Central memory CD8-positive, alpha-beta T cell (primary cell): ENCODE results near the gene TPRN.
"Not testable (repeated sequence)": the region's sequence is repeated elsewhere in the genome, so short reads cannot be mapped to it uniquely, and the experiment has no call there.

Experiments used
- ATAC-seq: fragments of 150-1000 bp; cut with Tn5 transposase; replicated peaks from 2 replicates; pipeline ENCODE4 v1.10.0; 2022; ENCODE audit warnings: mild to moderate bottlenecking, moderate FRiP score, moderate number of reproducible peaks; ENCODE audit not compliant: poor library complexity, severe bottlenecking; ENCODE audit errors: extremely low read depth
- DNase-seq, 2 donors: peaks; one replicate each; pipeline ENCODE4 v3.0.0; 2021; ENCODE audit warnings: low spot score in 2 of 2
- H3K27ac Mint-ChIP-seq: one replicate; pipeline ENCODE4 v1.8.0; 2022; ENCODE audit warnings: low read depth, mild to moderate bottlenecking, moderate library complexity, mixed read lengths
- H3K27me3 Mint-ChIP-seq: one replicate; pipeline ENCODE4 v1.8.0; 2022; ENCODE audit warnings: mixed read lengths
- H3K36me3 Mint-ChIP-seq: one replicate; pipeline ENCODE4 v1.8.0; 2022; ENCODE audit warnings: mild to moderate bottlenecking, moderate library complexity, mixed read lengths; ENCODE audit not compliant: insufficient read depth
- H3K4me1 Mint-ChIP-seq: one replicate; pipeline ENCODE4 v1.8.0; 2022; ENCODE audit warnings: mixed read lengths
- H3K4me3 Mint-ChIP-seq: one replicate; pipeline ENCODE4 v1.8.0; 2022; ENCODE audit warnings: mild to moderate bottlenecking, moderate library complexity, mixed read lengths
- H3K9me3 Mint-ChIP-seq: one replicate; pipeline ENCODE4 v1.8.0; 2022; ENCODE audit warnings: mixed read lengths

The TPRN gene

DNA sequence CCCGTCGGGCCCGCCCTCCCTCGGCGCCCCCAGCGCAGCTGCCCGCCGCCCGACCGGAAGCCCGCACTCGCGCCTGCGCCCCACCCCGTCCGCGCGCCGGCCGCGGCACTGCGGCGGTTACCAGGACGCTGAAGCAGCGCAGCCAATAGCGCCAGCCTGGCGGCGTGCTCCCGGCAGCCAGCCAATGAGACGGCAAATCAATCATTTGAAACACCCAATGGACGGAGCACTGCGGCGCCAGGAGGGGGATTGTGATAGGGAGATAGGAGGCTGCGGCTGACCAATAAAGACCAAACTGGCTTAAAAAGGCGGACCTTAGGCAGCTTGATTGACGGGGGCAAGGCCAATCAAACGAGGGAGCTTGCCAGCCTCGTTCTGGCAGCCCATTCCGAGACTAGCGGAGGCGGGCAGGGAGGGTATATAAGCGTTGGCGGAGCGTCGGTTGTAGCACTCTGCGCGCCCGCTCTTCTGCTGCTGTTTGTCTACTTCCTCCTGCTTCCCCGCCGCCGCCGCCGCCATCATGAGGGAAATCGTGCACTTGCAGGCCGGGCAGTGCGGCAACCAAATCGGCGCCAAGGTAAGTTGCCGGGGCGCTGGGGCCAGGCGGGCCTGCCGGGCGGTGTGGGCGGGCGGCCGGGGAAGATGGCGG, 40.4 kb upstream of the TPRN start, which contains the start of gene TUBB4B:
TUBB4B (plus strand) TSS at position 447 of the 649 bp plus-strand sequence; CDS start at position 521, 74 bp downstream.
- peaks cover 25% of the 10 kb centered on the region for H3K36me3 Mint-ChIP-seq
- no peaks in the 10 kb centered on the region for H3K9me3 Mint-ChIP-seq
- DNase-seq = peak; percentile 91 to 98
- H3K27me3 Mint-ChIP-seq = no peaks in the 10 kb centered on the region
- peak within 1 kb of the TSS; percentile 88 for H3K27ac Mint-ChIP-seq
- H3K4me3 Mint-ChIP-seq = peak within 1 kb of the TSS; percentile 92
- H3K4me1 Mint-ChIP-seq = peaks cover 24% of the 10 kb centered on the region
- ATAC-seq = peak; percentile 86

DNA sequence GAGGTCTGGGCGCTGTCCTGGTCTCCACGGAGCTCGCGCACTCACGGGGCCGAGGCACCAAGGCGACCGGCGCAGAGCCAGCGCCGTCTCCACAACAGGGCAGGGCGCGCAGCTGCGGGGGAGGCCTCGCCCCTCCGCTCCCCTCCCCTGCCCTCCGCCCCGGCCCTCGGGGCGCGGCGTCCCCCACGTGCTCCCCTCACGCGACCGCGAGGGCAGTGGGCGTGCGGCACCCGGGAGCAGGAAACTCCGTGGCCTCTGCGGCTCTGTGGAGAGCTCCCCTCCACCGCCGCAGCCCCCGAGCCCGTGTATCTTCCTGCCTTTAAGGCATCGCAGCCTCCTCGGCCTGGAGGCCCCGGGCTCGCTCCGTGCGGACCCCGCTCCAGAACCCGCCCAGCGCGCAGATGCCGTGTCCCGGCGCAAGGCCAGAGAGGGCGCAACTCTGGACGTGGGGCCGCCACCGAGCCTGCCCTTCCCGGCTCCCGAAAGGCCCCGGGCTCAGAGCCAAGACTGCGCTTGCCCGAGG, 39.8 kb upstream of the TPRN start:
- Mint-ChIP-seq H3K4me3 (peak overlapping the region; percentile 92), H3K36me3 (peaks cover 25% of the 10 kb centered on the region), H3K4me1 (peaks cover 24% of the 10 kb centered on the region), H3K27me3 (no peaks in the 10 kb centered on the region), H3K27ac (peak overlapping the region; percentile 88), H3K9me3 (no peaks in the 10 kb centered on the region)
- ATAC-seq (peak; percentile 33), DNase-seq (peak in 1 of 2 donors; percentile 65)

DNA sequence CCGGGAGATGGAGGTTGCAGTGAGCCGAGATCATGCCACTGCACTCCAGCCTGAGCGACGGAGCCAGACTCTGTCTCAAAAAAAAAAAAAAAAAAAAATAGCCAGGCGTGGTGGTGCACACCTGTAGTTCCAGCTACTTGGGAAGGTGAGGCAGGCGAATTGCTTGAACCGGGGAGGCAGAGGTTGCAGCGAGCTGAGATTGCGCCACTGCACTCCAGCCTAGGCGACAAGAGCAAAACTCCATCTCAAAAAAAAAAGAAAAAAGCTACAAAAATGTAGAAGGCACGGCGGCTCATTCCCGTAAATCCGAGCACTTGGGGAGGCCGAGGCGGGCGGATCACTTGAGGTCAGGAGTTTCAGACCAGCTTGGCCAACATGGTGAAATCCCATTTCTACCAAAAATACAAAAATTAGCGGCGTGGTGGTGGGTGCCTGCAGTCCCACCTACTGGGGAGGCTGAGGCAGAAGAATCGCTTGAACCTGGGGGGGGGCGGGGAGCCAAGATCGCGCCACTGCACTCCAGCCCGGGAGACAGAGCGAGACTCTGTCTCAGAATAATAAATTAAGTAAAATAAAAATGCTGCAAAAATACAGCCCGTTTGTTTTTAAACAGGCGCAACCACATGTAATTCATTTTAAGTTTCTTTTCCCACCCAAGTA, 39.1 kb upstream of the TPRN start:
- peak overlapping the region; percentile 92 for H3K4me3 Mint-ChIP-seq
- peaks cover 25% of the 10 kb centered on the region for H3K36me3 Mint-ChIP-seq
- H3K27ac Mint-ChIP-seq = peak overlapping the region; percentile 46
- not testable (repeated sequence) for H3K9me3 Mint-ChIP-seq, DNase-seq, H3K27me3 Mint-ChIP-seq, ATAC-seq
- H3K4me1 Mint-ChIP-seq = peaks cover 24% of the 10 kb centered on the region

DNA sequence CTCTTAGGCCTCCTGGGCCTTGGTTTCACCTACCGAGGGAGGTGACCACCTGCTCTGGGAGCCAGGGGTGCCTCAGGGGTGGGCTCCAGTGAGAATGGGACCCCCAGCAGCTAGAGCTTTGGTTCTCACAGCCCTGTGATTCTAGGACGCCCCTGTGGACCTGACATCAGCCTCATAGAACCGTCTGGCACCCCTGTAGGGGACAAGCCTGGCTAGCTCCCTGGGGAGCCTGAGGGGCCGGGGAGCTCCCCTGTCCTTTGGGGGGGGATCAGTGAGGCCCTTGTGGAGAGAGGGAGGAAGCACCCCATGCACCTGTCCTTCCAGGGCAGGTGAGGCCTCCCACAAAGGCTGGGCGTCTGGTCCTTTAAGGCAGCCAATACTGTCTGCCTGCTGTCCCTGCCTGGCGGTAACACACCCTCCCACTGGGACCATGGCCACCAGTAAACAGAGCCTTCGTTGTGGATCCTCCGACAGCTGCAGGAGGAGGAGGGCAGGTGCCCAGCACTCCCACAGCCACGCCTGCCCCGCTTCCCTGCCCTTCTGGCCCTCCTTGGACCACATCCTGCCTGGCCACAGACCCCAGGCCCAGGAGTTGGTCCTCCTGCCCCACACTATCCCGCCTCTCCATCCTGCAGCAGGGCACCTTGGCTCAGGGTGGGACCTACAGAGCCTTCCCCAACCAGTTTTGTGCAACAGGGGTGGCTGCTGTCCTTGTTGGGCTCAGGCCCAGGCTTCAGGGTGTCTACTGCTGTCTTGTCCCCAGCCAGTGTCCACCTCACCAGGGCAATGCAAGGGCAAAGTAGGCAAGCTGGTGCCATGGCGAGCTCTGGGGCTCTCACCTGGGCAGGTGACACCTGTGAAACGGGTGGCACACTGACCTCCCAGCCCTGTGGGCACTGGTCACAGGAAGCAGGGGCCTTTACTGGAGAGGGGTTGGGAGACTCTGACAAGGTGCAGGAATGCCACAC, 37.5 kb upstream of the TPRN start:
- Mint-ChIP-seq H3K4me3 (no peak overlapping the region), H3K27ac (no peak overlapping the region), H3K27me3 (peaks cover 8% of the 10 kb centered on the region), H3K36me3 (peaks cover 20% of the 10 kb centered on the region), H3K4me1 (peaks cover 16% of the 10 kb centered on the region), H3K9me3 (no peaks in the 10 kb centered on the region)
- ATAC-seq = no peak
- no peak for DNase-seq

DNA sequence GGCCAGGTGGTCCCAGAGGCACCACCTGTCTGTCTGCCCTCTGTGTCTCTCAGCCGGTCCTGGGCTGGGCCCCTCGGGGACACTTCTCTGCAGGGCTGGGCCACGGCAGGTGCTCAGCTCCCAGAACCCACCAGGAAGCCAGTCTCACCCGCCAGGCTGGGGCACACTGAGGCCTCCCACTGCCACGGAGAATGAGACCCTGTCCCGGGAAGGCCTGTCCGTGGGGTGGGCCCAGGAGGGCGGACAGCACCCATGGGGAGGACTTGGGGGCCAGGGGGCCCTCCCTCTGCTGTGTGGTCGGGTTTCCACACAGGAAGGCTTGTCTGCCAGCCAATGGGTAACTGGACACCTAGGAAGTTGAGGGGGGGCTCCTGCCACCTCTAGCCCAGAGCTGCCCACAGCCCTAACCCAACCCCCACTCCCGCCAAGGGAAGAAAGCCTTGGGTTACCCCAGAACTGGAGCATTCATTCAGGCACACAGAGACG, 36.4 kb upstream of the TPRN start:
- H3K9me3 Mint-ChIP-seq = no peaks in the 10 kb centered on the region
- peaks cover 10% of the 10 kb centered on the region for H3K36me3 Mint-ChIP-seq
- no peak for DNase-seq
- H3K27me3 Mint-ChIP-seq = peaks cover 8% of the 10 kb centered on the region
- H3K4me1 Mint-ChIP-seq = peaks cover 6% of the 10 kb centered on the region
- ATAC-seq = no peak
- H3K27ac Mint-ChIP-seq = no peak overlapping the region
- H3K4me3 Mint-ChIP-seq = no peak overlapping the region

DNA sequence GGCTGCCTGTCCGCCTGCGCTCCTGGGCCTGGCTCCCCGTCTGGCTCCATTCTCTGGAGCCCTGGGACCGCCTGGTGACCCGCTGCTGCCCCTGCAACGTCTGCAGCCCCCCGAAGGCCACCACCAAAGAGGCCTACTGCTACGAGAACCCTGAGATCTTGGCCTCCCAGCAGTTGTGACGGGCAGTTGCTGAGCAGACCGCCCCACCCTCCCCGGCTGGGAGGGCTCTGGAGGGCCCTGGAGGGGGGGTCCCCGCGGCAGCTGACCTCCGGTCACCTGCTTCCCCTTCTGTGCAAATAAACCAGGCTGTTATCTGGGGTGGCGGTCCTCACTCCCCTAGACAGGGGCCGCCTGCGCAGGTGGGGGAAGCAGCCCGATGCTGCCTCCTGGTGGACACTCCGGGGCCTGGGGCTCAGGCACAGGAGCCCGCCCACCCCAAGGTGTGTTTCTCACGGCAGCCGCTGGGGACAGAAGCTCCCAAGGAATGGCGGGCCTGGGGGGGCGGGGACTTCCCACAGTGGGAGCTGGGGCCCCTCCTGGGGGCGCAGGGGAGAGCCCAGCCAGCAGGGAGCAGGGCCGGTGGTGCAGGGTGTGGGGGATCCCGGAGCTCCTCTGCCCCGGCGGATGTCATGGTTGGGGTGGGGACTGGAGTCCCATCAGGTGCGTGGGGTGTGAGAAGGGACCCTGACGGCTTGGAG, 35.8 kb upstream of the TPRN start:
- Mint-ChIP-seq H3K36me3 (peaks cover 8% of the 10 kb centered on the region), H3K27me3 (peaks cover 8% of the 10 kb centered on the region), H3K27ac (no peak overlapping the region), H3K9me3 (no peaks in the 10 kb centered on the region), H3K4me1 (peaks cover 6% of the 10 kb centered on the region), H3K4me3 (no peak overlapping the region)
- ATAC-seq (peak; percentile 17), DNase-seq (peak; percentile 79 to 86)

DNA sequence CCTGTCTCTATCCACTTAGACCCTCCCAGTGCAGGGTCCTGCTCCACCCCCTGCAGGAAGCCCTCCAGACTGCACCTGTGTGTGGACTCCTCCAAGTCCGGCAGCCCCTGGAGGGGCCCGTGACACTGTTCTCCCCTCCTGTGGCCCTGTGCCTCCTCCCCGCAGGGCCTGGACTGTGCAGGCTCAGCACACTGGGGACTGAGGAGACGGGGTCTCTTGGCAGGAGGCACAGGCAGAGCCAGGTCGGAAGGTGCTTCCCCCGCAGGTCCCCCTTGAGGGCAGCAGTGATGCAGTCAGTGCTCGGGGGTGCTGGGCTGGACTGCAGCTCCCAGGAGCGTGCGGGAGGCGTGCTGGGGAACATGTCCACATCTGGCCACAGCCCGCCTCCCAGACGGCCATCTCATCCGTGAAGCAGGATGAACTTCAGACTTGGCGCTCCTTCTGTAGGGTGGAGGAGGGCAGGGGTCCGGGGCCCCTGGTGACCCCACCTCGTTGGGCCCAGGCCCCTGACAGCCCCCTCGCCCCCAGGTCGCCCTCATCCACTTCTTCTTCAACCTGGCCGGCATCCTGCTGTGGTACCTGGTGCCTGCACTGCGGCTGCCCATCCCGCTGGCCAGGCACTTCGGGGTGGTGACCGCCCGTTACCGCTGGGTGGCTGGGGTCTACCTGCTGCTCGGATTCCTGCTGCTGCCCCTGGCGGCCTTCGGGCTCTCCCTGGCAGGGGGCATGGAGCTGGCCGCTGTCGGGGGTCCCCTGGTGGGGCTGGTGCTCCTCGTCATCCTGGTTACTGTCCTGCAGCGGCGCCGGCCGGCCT, 35.1 kb upstream of the TPRN start:
- Mint-ChIP-seq H3K9me3 (no peaks in the 10 kb centered on the region), H3K36me3 (peaks cover 2% of the 10 kb centered on the region), H3K27me3 (peaks cover 8% of the 10 kb centered on the region), H3K4me1 (no peaks in the 10 kb centered on the region), H3K27ac (peak overlapping the region; percentile 51), H3K4me3 (no peak overlapping the region)
- no peak for ATAC-seq
- no peak for DNase-seq

DNA sequence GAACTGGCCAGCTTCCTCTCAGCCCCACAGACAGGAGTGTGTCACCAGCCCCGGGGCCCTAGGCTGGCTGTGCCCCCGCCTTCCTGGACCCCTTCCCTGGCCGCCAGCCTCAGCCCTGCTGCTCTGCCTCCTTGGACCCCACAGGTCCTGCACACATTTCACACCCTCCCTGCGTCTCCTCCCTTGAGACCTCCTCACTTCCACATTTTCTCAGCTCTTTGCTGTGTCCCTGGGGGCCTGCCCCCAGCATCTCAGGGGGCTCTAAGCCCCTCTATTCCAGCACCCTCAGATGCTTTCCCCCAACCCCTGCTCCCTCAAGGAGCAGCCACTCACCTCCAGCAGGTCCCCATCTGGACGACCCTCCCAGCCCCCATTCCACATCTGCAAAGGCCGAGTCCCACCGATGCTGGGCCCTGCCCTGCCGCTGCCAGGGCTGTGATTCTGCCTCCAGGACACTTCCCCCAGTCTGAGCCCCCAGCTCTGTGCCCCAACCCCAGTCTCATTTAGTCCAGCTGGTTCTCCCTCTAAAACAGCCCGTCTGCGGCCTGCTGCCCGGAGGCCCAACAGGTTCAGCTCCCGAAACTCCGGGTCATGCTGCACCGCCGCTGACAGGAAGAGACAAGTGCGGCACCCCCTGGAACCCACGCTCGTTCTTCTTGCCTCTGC, 34.4 kb upstream of the TPRN start:
- no peaks in the 10 kb centered on the region for H3K4me1 Mint-ChIP-seq
- DNase-seq (no peak), ATAC-seq (no peak)
- no peak overlapping the region for H3K4me3 Mint-ChIP-seq
- no peaks in the 10 kb centered on the region for H3K9me3 Mint-ChIP-seq
- H3K27ac Mint-ChIP-seq = peak overlapping the region; percentile 51
- H3K36me3 Mint-ChIP-seq = no peaks in the 10 kb centered on the region
- peaks cover 8% of the 10 kb centered on the region for H3K27me3 Mint-ChIP-seq

DNA sequence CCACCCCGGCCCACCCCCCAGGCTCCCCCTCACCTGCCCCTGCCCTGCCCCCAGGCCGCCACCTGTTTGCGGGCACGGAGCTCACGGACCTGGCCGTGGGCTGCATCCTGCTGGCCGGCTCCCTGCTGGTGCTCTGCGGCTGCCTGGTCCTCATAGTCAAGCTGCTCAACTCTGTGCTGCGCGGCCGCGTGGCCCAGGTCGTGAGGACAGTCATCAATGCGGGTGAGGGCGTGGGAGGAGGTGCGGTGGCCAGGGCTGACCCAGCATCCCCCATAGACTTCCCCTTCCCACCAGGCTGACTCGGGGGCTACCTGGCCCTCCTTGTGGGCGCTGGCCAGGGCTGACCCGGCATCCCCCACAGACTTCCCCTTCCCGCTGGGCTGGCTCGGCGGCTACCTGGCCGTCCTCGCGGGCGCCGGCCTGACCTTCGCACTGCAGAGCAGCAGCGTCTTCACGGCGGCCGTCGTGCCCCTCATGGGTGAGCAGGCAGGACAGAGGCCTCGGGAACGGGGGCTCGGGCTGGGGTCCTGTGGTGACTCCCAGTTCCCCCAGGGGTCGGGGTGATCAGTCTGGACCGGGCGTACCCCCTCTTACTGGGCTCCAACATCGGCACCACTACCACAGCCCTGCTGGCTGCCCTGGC, 33.6 kb upstream of the TPRN start:
- H3K9me3 Mint-ChIP-seq = no peaks in the 10 kb centered on the region
- H3K27me3 Mint-ChIP-seq = peaks cover 8% of the 10 kb centered on the region
- H3K4me1 Mint-ChIP-seq = no peaks in the 10 kb centered on the region
- no peak for DNase-seq
- no peaks in the 10 kb centered on the region for H3K36me3 Mint-ChIP-seq
- ATAC-seq = no peak
- H3K4me3 Mint-ChIP-seq = no peak overlapping the region
- no peak overlapping the region for H3K27ac Mint-ChIP-seq

DNA sequence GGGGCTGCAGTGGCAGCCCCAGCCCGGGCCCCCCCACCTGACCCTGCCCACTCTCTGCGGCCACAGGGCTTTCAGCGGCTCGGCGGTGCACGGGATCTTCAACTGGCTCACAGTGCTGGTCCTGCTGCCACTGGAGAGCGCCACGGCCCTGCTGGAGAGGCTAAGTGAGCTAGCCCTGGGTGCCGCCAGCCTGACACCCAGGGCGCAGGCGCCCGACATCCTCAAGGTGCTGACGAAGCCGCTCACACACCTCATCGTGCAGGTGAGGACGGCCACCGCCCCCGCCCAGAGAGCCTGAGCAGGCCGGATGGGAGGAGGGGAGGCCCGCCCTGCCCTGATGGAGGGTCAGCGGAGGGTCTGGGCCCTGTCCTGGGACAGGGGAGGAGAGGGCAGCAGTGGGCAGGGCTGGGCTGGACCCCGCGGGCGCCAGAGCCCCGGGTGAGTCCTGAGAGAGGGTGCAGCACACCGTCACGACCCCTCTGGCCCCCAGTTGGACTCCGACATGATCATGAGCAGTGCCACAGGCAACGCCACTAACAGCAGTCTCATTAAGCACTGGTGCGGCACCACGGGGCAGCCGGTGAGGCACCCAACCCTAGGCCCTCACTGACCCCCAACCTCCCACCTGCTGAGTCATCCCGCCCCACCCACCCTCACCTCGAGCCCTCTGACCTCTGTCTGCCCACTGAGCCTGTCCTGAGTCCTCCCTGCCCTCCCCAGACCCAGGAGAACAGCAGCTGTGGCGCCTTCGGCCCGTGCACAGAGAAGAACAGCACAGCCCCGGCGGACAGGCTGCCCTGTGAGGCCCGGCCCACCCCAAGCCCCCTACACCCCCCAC, 32.8 kb upstream of the TPRN start:
- H3K9me3 Mint-ChIP-seq = no peaks in the 10 kb centered on the region
- no peaks in the 10 kb centered on the region for H3K4me1 Mint-ChIP-seq
- no peak overlapping the region for H3K27ac Mint-ChIP-seq
- DNase-seq = no peak
- H3K36me3 Mint-ChIP-seq = no peaks in the 10 kb centered on the region
- no peak for ATAC-seq
- no peak overlapping the region for H3K4me3 Mint-ChIP-seq
- H3K27me3 Mint-ChIP-seq = peaks cover 8% of the 10 kb centered on the region
